Loucy (cell line): ENCODE data around the gene ALCAM.

Experiments
- CTCF ChIP-seq: fragments of 200-600 bp; sonication (generic); conservative IDR thresholded peaks from 2 replicates; pipeline ENCODE4 v1.5.1; 2014; ENCODE audit warnings: mild to moderate bottlenecking, antibody characterized with exemption, low read length
- EZH2phosphoT487 ChIP-seq: fragments of 200-600 bp; IDR thresholded peaks from 2 replicates; pipeline ENCODE4 v1.6.1; 2018; ENCODE audit warnings: antibody characterized with exemption, mild to moderate bottlenecking, moderate library complexity, borderline replicate concordance

DNA sequence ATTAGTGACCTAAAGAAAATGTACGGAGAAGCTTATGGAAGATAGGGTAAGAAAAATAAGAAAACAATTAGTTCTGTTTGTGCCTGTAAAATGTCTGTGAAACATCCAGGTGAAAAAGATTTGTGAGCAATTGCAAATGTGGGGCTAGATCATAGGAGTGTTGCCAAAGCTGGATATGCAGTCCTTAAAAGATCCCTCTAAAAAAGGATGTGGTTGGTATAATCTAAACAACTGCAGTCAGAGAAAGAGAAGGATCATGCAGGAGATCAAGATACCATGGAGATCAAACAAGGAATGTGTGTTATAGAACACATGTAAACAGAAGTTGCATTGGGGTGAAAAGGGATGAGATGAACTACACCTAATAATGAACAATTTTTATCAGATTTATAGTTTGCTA lies 116.8 kb downstream of the ALCAM start:
- TF ChIP-seq CTCF (no peak), EZH2phosphoT487 (no peak)
